GM10266 (cell line): ENCODE data around the gene CACNA1C.

Source experiments
- DNase-seq: peaks from one replicate; pipeline ENCODE4 v3.0.0; 2012; ENCODE audit errors: extremely low spot score
- TF ChIP-seq, protein P1 (sequence below): IDR thresholded peaks from 2 replicates; pipeline ENCODE4 v1.5.1; 2012; ENCODE audit warnings: mild to moderate bottlenecking, low read depth; ENCODE audit not compliant: control insufficient read depth, insufficient read depth; ENCODE audit errors: missing control alignments

The CACNA1C gene

GRCh38 chr12:2615665-2616402 is 563.0 kb downstream of the CACNA1C start:
- DNase-seq: no peak

DNA sequence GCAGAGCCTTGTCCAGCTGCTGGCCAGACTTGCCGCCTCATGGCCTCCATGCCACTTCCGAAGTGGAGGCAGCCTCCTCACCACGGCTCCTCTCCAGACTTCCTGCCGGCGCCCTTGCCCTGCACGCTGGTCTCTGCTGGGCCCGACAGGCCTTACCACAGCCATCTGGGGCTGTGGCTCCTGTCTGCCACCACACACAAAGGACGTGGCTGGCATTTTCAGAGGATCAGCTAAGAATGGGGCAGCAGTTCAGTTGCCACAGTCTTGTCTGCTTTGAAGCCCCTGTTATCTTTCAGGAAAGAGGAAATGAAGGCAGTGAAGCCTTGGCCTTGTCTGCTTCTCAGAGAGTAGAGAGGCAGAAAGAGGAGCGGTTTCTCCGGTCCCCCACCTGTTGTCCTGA is 564.0 kb downstream of the CACNA1C start:
- no peak for DNase-seq
- TF ChIP-seq, protein P1, sequence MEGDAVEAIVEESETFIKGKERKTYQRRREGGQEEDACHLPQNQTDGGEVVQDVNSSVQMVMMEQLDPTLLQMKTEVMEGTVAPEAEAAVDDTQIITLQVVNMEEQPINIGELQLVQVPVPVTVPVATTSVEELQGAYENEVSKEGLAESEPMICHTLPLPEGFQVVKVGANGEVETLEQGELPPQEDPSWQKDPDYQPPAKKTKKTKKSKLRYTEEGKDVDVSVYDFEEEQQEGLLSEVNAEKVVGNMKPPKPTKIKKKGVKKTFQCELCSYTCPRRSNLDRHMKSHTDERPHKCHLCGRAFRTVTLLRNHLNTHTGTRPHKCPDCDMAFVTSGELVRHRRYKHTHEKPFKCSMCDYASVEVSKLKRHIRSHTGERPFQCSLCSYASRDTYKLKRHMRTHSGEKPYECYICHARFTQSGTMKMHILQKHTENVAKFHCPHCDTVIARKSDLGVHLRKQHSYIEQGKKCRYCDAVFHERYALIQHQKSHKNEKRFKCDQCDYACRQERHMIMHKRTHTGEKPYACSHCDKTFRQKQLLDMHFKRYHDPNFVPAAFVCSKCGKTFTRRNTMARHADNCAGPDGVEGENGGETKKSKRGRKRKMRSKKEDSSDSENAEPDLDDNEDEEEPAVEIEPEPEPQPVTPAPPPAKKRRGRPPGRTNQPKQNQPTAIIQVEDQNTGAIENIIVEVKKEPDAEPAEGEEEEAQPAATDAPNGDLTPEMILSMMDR: no peak

More at GRCh38 chr12:2615665-2616402, 563.0 kb downstream of the CACNA1C start:
- TF ChIP-seq, protein P1: no peak

DNA sequence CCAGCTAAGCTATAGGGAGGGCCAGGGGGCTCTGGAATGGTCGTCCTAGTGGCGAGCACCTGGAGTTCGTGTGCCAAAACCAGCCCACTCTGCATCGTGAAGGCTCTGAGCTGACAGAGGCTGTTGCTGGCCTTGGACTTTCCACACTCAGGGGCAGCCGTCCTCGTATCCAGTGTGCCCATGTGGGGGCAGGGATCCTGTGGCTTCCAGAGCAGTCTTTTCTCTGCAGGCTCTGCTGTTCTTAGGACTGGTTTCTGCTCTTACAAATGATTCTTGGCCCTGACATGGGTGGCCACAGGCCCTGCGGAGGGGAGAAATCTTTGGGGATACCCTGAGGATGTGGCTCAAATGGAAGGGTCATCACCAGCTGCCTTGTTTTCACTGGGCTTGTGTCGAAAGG is 564.6 kb downstream of the CACNA1C start:
- TF ChIP-seq, protein P1: no peak
- no peak for DNase-seq

- DNase-seq: no peak
- TF ChIP-seq, protein P1: no peak
Measured at GRCh38 chr12:2618291-2618995, 565.7 kb downstream of the CACNA1C start.

GRCh38 chr12:2619136-2619535 is 566.3 kb downstream of the CACNA1C start:
- TF ChIP-seq, protein P1: no peak
- no peak for DNase-seq

GRCh38 chr12:2622460-2622859 is 569.7 kb downstream of the CACNA1C start:
- TF ChIP-seq, protein P1: no peak
- DNase-seq: no peak

DNA sequence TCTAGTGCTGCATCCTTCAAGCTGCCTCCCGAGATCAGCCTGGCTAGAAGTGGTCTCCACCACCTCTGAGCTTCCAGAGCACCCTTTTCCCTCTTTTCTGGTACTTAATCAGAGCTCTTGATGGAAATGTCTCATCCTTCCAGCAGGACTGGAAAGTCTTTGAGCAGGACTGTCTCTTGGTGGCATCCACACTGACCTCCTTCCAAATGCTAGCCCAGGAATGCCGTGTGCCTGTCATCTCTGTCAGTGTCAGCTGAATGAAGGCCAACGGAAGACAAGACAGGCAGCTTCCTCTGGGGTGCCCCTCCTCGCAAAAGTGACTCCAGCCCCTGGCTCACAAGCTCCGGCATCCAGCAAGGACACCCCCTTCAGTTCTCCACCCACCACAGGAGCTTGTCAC is 570.7 kb downstream of the CACNA1C start:
- TF ChIP-seq, protein P1: no peak

More for the DNA sequence above, 570.7 kb downstream of the CACNA1C start:
- no peak for DNase-seq
